ENCODE data around the gene SEZ6. TPM values are rescaled to one million over a fixed set of nuclear protein-coding genes. Genes with fewer than 3 reads are reported as not detected.

The SEZ6 gene
- total RNA-seq, 1 donor from 2014 or later: 0.72 TPM

- TF ChIP-seq CTCF (conservative IDR thresholded peaks at IDR 0.05): no peak
- Mint-ChIP-seq H3K4me3 (no peak overlapping the region), H3K27me3 (ENCODE audit: low read depth) (no peaks in the 10 kb centered on the region), H3K4me1 (peaks cover 10% of the 10 kb centered on the region), H3K36me3 (ENCODE audit: low read depth) (peaks cover 27% of the 10 kb centered on the region), H3K9me3 (no peaks in the 10 kb centered on the region), H3K27ac (ENCODE audit: unreplicated experiment) (no peak overlapping the region)
- no peak for DNase-seq (ENCODE audit: low read depth, low spot score)
Observed at GRCh38 chr17:28911411-28912045, 94.3 kb downstream of the SEZ6 start.

- no peaks in the 10 kb centered on the region for H3K9me3 Mint-ChIP-seq
- peaks cover 10% of the 10 kb centered on the region for H3K4me1 Mint-ChIP-seq
- H3K36me3 Mint-ChIP-seq (ENCODE audit: low read depth): peaks cover 27% of the 10 kb centered on the region
- TF ChIP-seq CTCF (conservative IDR thresholded peaks at IDR 0.05): no peak
- H3K27ac Mint-ChIP-seq (ENCODE audit: unreplicated experiment): no peak overlapping the region
- no peak overlapping the region for H3K4me3 Mint-ChIP-seq
- H3K27me3 Mint-ChIP-seq (ENCODE audit: low read depth): no peaks in the 10 kb centered on the region
- no peak for DNase-seq (ENCODE audit: low read depth, low spot score)
Observed at GRCh38 chr17:28910534-28910933, 95.3 kb downstream of the SEZ6 start.

GRCh38 chr17:28908640-28909167 is 97.1 kb downstream of the SEZ6 start:
- H3K9me3 Mint-ChIP-seq: no peaks in the 10 kb centered on the region
- DNase-seq (ENCODE audit: low read depth, low spot score): no peak
- TF ChIP-seq CTCF (conservative IDR thresholded peaks at IDR 0.05): no peak
- H3K4me3 Mint-ChIP-seq: no peak overlapping the region
- H3K4me1 Mint-ChIP-seq: peaks cover 13% of the 10 kb centered on the region
- H3K36me3 Mint-ChIP-seq (ENCODE audit: low read depth): peaks cover 18% of the 10 kb centered on the region
- H3K27ac Mint-ChIP-seq (ENCODE audit: unreplicated experiment): no peak overlapping the region
- no peaks in the 10 kb centered on the region for H3K27me3 Mint-ChIP-seq (ENCODE audit: low read depth)

- no peaks in the 10 kb centered on the region for H3K27me3 Mint-ChIP-seq (ENCODE audit: low read depth)
- peaks cover 17% of the 10 kb centered on the region for H3K4me1 Mint-ChIP-seq
- no peaks in the 10 kb centered on the region for H3K9me3 Mint-ChIP-seq
- TF ChIP-seq CTCF (conservative IDR thresholded peaks at IDR 0.05): no peak
- peaks cover 16% of the 10 kb centered on the region for H3K36me3 Mint-ChIP-seq (ENCODE audit: low read depth)
- H3K4me3 Mint-ChIP-seq: no peak overlapping the region
- no peak for DNase-seq (ENCODE audit: low read depth, low spot score)
- no peak overlapping the region for H3K27ac Mint-ChIP-seq (ENCODE audit: unreplicated experiment)
Observed at GRCh38 chr17:28907709-28908475, 97.9 kb downstream of the SEZ6 start.

GRCh38 chr17:28906706-28907438 is 99.0 kb downstream of the SEZ6 start:
- no peaks in the 10 kb centered on the region for H3K27me3 Mint-ChIP-seq (ENCODE audit: low read depth)
- H3K27ac Mint-ChIP-seq (ENCODE audit: unreplicated experiment): peak overlapping the region; percentile 83
- peaks cover 22% of the 10 kb centered on the region for H3K4me1 Mint-ChIP-seq
- H3K36me3 Mint-ChIP-seq (ENCODE audit: low read depth): peaks cover 18% of the 10 kb centered on the region
- TF ChIP-seq CTCF (conservative IDR thresholded peaks at IDR 0.05): no peak
- H3K4me3 Mint-ChIP-seq: peak overlapping the region; percentile 75
- H3K9me3 Mint-ChIP-seq: no peaks in the 10 kb centered on the region
- DNase-seq (ENCODE audit: low read depth, low spot score): no peak

Measured in neural crest cell (in vitro differentiated cells).